Lower leg skin (tissue), 3 donors: ENCODE measurements around the gene SLC7A6OS.

Experiments
- CTCF ChIP-seq, 3 donors: fragments of 450-650 bp; IDR thresholded peaks; one replicate each; pipeline ENCODE4 v1.5.1; 2016; ENCODE audit warnings: antibody characterized with exemption in 3 of 3, mild to moderate bottlenecking in 3 of 3, moderate library complexity in 2 of 3
- POLR2A ChIP-seq, 2 donors: fragments of 450-650 bp; IDR thresholded peaks; one replicate each; pipeline ENCODE4 v1.6.1; 2016 to 2017; ENCODE audit warnings: antibody characterized with exemption in 2 of 2, mild to moderate bottlenecking in 1 of 2, moderate library complexity in 1 of 2

DNA sequence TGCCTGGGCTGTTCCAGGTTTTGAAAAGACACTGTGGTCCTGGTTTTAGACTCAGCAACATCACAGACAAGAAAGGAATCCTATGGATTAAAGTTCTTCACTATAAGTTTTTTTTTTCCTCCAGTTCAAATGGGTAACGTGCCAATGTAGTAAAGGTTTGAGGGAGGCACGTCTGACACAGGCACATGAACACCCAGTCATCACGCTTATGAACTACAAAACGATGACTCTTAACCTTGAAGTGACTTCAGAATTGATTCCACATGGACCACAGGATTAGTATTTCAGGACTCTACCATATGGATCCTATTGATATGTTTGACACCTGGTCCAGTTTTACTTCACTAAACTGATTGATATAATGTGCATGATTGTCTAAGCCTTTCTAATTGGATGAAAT lies 2.4 kb upstream of the SLC7A6OS start:
- no peak for TF ChIP-seq CTCF (IDR thresholded peaks at IDR 0.05)
- TF ChIP-seq POLR2A (IDR thresholded peaks at IDR 0.05) = no peak
